ENCODE measurements around the gene XDH. TPM values are rescaled to one million over a fixed set of nuclear protein-coding genes. Genes with fewer than 3 reads are reported as not detected.
A peak's percentile ranks its signal among the peaks of the same experiment; 100 is the strongest.

XDH gene
- total RNA-seq, 1 experiment from 2014 or later: not detected

GRCh38 chr2:31318361-31319336, 95.9 kb downstream of the XDH start:
- peak overlapping the region; percentile 7; the same call in 1 of the 2 replicates for H3K4me3 ChIP-seq (ENCODE audit: low read length)
- no peaks in the 10 kb centered on the region for H3K9me3 ChIP-seq (ENCODE audit: low read length)
- H3K9me2 ChIP-seq (replicated peaks; ENCODE audit: insufficient read depth, low read length): no peaks in the 10 kb centered on the region
- no peaks in the 10 kb centered on the region for H3K36me3 ChIP-seq (ENCODE audit: insufficient read depth, low read length)
- H3K79me2 ChIP-seq (ENCODE audit: low read length): no peaks in the 10 kb centered on the region
- H4K20me1 ChIP-seq (ENCODE audit: insufficient read depth, low read depth, low read length): no peaks in the 10 kb centered on the region
- no peak overlapping the region for H2AFZ ChIP-seq (ENCODE audit: low read length)
- peak overlapping the region; percentile 53 for H3K4me2 ChIP-seq (ENCODE audit: low read depth, low read length, poor library complexity, severe bottlenecking)
- DNase-seq: peak; percentile 84
- peaks cover 36% of the 10 kb centered on the region for H3K4me1 ChIP-seq (ENCODE audit: low read length)
- H3K9ac ChIP-seq (ENCODE audit: low read length): peak overlapping the region; percentile 10; the same call in 1 of the 2 replicates
- no peaks in the 10 kb centered on the region for H3K27me3 ChIP-seq (ENCODE audit: low read length)
- H3K27ac ChIP-seq (ENCODE audit: low read length): no peak overlapping the region

DNA sequence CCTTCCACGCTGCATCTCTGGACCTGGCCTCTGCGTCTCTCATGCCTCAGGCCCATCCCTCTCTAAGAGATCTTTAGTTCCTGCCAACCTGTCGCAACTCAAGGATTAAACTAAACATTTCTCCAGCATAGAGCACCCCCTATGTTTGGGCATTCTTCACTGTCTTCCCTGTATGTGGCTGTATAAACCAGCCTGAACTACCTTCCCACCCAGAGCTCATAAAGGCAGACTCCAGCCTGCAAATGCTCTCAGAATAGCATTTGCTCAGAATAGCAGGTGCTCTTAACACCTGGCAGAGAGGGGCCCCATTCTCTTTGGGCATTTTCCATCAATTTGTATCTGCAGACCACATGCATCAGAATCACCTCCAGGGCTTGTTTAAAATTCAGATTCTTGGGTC, 97.1 kb downstream of the XDH start:
- peak; percentile 56 for DNase-seq
- H3K4me2 ChIP-seq (ENCODE audit: low read depth, low read length, poor library complexity, severe bottlenecking): peak overlapping the region; percentile 53
- H3K4me1 ChIP-seq (ENCODE audit: low read length): peaks cover 36% of the 10 kb centered on the region
- no peaks in the 10 kb centered on the region for H3K27me3 ChIP-seq (ENCODE audit: low read length)
- no peaks in the 10 kb centered on the region for H3K36me3 ChIP-seq (ENCODE audit: insufficient read depth, low read length)
- no peaks in the 10 kb centered on the region for H3K9me3 ChIP-seq (ENCODE audit: low read length)
- H3K79me2 ChIP-seq (ENCODE audit: low read length): no peaks in the 10 kb centered on the region
- no peak overlapping the region for H3K9ac ChIP-seq (ENCODE audit: low read length)
- H2AFZ ChIP-seq (ENCODE audit: low read length): no peak overlapping the region
- H3K27ac ChIP-seq (ENCODE audit: low read length): no peak overlapping the region
- no peaks in the 10 kb centered on the region for H3K9me2 ChIP-seq (replicated peaks; ENCODE audit: insufficient read depth, low read length)
- H3K4me3 ChIP-seq (ENCODE audit: low read length): no peak overlapping the region
- no peaks in the 10 kb centered on the region for H4K20me1 ChIP-seq (ENCODE audit: insufficient read depth, low read depth, low read length)

DNA sequence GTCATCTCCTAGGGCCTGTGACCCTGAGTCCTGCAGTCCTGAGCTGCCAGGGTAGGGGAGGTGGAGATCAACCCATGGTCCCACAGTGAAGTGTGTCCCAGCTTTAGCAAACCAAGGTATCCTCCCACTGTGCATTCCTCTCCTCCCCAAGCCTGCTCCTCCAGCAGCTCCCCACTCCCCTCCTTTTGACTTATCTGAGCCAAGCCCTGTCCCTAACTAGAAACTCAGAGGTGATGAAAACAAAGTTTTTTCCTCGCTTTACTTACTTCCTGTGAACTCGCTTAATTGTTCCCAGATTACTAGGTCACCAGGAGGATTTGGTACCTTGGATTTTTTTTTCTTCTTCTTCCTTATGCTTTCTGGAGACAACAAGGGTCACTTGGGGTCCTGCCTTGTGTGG, 99.8 kb downstream of the XDH start:
- Histone ChIP-seq H3K4me2 (ENCODE audit: low read depth, low read length, poor library complexity, severe bottlenecking) (no peak overlapping the region), H3K4me1 (ENCODE audit: low read length) (peaks cover 36% of the 10 kb centered on the region), H3K9ac (ENCODE audit: low read length) (no peak overlapping the region), H4K20me1 (ENCODE audit: insufficient read depth, low read depth, low read length) (no peaks in the 10 kb centered on the region), H3K36me3 (ENCODE audit: insufficient read depth, low read length) (no peaks in the 10 kb centered on the region), H3K27me3 (ENCODE audit: low read length) (no peaks in the 10 kb centered on the region), H3K9me2 (replicated peaks; ENCODE audit: insufficient read depth, low read length) (no peaks in the 10 kb centered on the region), H3K9me3 (ENCODE audit: low read length) (no peaks in the 10 kb centered on the region), H3K4me3 (ENCODE audit: low read length) (no peak overlapping the region), H3K27ac (ENCODE audit: low read length) (no peak overlapping the region), H2AFZ (ENCODE audit: low read length) (no peak overlapping the region), H3K79me2 (ENCODE audit: low read length) (no peaks in the 10 kb centered on the region)
- no peak for DNase-seq

GRCh38 chr2:31312898-31313297, 101.6 kb downstream of the XDH start:
- no peaks in the 10 kb centered on the region for H3K79me2 ChIP-seq (ENCODE audit: low read length)
- no peaks in the 10 kb centered on the region for H3K27me3 ChIP-seq (ENCODE audit: low read length)
- no peaks in the 10 kb centered on the region for H4K20me1 ChIP-seq (ENCODE audit: insufficient read depth, low read depth, low read length)
- no peaks in the 10 kb centered on the region for H3K36me3 ChIP-seq (ENCODE audit: insufficient read depth, low read length)
- no peak overlapping the region for H3K4me3 ChIP-seq (ENCODE audit: low read length)
- H3K9ac ChIP-seq (ENCODE audit: low read length): no peak overlapping the region
- no peak overlapping the region for H2AFZ ChIP-seq (ENCODE audit: low read length)
- H3K4me1 ChIP-seq (ENCODE audit: low read length): peaks cover 17% of the 10 kb centered on the region
- H3K27ac ChIP-seq (ENCODE audit: low read length): no peak overlapping the region
- no peak for DNase-seq
- no peaks in the 10 kb centered on the region for H3K9me2 ChIP-seq (replicated peaks; ENCODE audit: insufficient read depth, low read length)
- no peaks in the 10 kb centered on the region for H3K9me3 ChIP-seq (ENCODE audit: low read length)
- H3K4me2 ChIP-seq (ENCODE audit: low read depth, low read length, poor library complexity, severe bottlenecking): no peak overlapping the region

- Histone ChIP-seq H3K4me1 (ENCODE audit: low read length) (no peaks in the 10 kb centered on the region), H3K27ac (ENCODE audit: low read length) (no peak overlapping the region), H3K9me2 (replicated peaks; ENCODE audit: insufficient read depth, low read length) (no peaks in the 10 kb centered on the region), H4K20me1 (ENCODE audit: insufficient read depth, low read depth, low read length) (no peaks in the 10 kb centered on the region), H3K79me2 (ENCODE audit: low read length) (no peaks in the 10 kb centered on the region), H3K9me3 (ENCODE audit: low read length) (no peaks in the 10 kb centered on the region), H3K27me3 (ENCODE audit: low read length) (no peaks in the 10 kb centered on the region), H3K9ac (ENCODE audit: low read length) (no peak overlapping the region), H2AFZ (ENCODE audit: low read length) (no peak overlapping the region), H3K36me3 (ENCODE audit: insufficient read depth, low read length) (no peaks in the 10 kb centered on the region), H3K4me3 (ENCODE audit: low read length) (no peak overlapping the region), H3K4me2 (ENCODE audit: low read depth, low read length, poor library complexity, severe bottlenecking) (no peak overlapping the region)
- no peak for DNase-seq
These were observed 109.7 kb downstream of the XDH start for GRCh38 chr2:31304816-31305215.

- H3K4me2 ChIP-seq (ENCODE audit: low read depth, low read length, poor library complexity, severe bottlenecking): no peak overlapping the region
- no peaks in the 10 kb centered on the region for H4K20me1 ChIP-seq (ENCODE audit: insufficient read depth, low read depth, low read length)
- H3K79me2 ChIP-seq (ENCODE audit: low read length): no peaks in the 10 kb centered on the region
- no peaks in the 10 kb centered on the region for H3K36me3 ChIP-seq (ENCODE audit: insufficient read depth, low read length)
- H2AFZ ChIP-seq (ENCODE audit: low read length): no peak overlapping the region
- no peak overlapping the region for H3K4me3 ChIP-seq (ENCODE audit: low read length)
- no peaks in the 10 kb centered on the region for H3K27me3 ChIP-seq (ENCODE audit: low read length)
- DNase-seq: no peak
- H3K9me2 ChIP-seq (replicated peaks; ENCODE audit: insufficient read depth, low read length): no peaks in the 10 kb centered on the region
- no peaks in the 10 kb centered on the region for H3K9me3 ChIP-seq (ENCODE audit: low read length)
- H3K4me1 ChIP-seq (ENCODE audit: low read length): no peaks in the 10 kb centered on the region
- no peak overlapping the region for H3K9ac ChIP-seq (ENCODE audit: low read length)
- H3K27ac ChIP-seq (ENCODE audit: low read length): no peak overlapping the region
These were observed 111.5 kb downstream of the XDH start for GRCh38 chr2:31302940-31303563.

DNA sequence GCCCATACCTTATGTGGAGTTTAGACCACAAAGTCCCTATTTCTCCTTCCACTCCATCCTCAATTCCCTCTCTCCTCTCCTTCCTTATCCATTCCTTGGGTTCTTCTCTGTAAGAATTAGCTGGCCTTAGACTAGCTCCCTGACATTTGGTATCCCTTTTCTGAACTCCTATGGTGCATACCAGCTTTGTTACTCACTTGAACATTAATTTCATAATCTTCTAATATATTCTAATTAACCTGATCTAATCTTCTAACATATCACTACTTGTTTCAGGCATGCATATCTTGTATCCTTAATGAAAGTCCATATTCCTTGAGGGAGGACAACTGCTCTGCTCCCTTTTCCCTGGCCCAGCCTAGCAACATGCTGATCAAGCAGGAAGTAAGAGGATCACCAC, 114.2 kb downstream of the XDH start:
- Histone ChIP-seq H2AFZ (ENCODE audit: low read length) (no peak overlapping the region), H3K27me3 (ENCODE audit: low read length) (no peaks in the 10 kb centered on the region), H3K4me3 (ENCODE audit: low read length) (no peak overlapping the region), H3K36me3 (ENCODE audit: insufficient read depth, low read length) (no peaks in the 10 kb centered on the region), H3K4me1 (ENCODE audit: low read length) (no peaks in the 10 kb centered on the region), H3K9me2 (replicated peaks; ENCODE audit: insufficient read depth, low read length) (no peaks in the 10 kb centered on the region), H3K9ac (ENCODE audit: low read length) (no peak overlapping the region), H3K79me2 (ENCODE audit: low read length) (no peaks in the 10 kb centered on the region), H3K9me3 (ENCODE audit: low read length) (no peaks in the 10 kb centered on the region), H4K20me1 (ENCODE audit: insufficient read depth, low read depth, low read length) (no peaks in the 10 kb centered on the region), H3K4me2 (ENCODE audit: low read depth, low read length, poor library complexity, severe bottlenecking) (no peak overlapping the region), H3K27ac (ENCODE audit: low read length) (no peak overlapping the region)
- DNase-seq: no peak

DNA sequence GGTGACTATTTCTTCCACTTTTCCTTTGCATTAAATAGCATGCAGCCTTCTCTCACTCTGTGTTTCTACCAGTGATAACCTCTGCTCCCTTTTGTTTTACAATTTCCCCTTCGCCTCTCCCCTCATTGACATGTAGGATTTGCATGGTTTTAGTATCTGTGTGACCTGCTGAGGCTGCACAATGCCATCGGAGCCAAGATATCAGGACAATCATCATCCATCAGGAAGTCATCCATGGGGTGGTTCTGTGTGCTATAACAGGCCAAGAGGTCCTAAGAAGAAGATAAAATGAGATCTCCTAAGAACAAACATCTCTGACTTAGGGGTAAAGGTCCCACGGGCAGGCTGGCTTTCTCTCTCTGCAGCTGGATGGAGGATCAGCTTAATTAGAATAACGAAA, 115.0 kb downstream of the XDH start:
- H4K20me1 ChIP-seq (ENCODE audit: insufficient read depth, low read depth, low read length): no peaks in the 10 kb centered on the region
- H3K4me3 ChIP-seq (ENCODE audit: low read length): no peak overlapping the region
- DNase-seq: no peak
- no peaks in the 10 kb centered on the region for H3K36me3 ChIP-seq (ENCODE audit: insufficient read depth, low read length)
- no peak overlapping the region for H3K27ac ChIP-seq (ENCODE audit: low read length)
- H3K9me3 ChIP-seq (ENCODE audit: low read length): no peaks in the 10 kb centered on the region
- no peak overlapping the region for H2AFZ ChIP-seq (ENCODE audit: low read length)
- no peak overlapping the region for H3K4me2 ChIP-seq (ENCODE audit: low read depth, low read length, poor library complexity, severe bottlenecking)
- no peaks in the 10 kb centered on the region for H3K79me2 ChIP-seq (ENCODE audit: low read length)
- no peaks in the 10 kb centered on the region for H3K27me3 ChIP-seq (ENCODE audit: low read length)
- H3K9ac ChIP-seq (ENCODE audit: low read length): no peak overlapping the region
- H3K9me2 ChIP-seq (replicated peaks; ENCODE audit: insufficient read depth, low read length): no peaks in the 10 kb centered on the region
- no peaks in the 10 kb centered on the region for H3K4me1 ChIP-seq (ENCODE audit: low read length)

Measured in Karpas-422 (cell line).